Gastrocnemius medialis (tissue), 4 donors: ENCODE data around the gene SLC34A3. TPM values are rescaled to one million over a fixed set of nuclear protein-coding genes. Genes with fewer than 3 reads are reported as not detected.

ENCODE experiments used
- ATAC-seq, 2 donors: fragments of 150-250 bp; one replicate each; pipeline ENCODE4 v1.9.1; 2016
- DNase-seq, 2 donors: peaks; one replicate each; pipeline ENCODE4 v3.0.0-alpha.2; 2019
- H3K27ac ChIP-seq, 4 donors: fragments of 200-600 bp; sonication (generic); 1 replicate in 1 of 4; 2 replicates in 3 of 4; pipeline ENCODE4 v1.5.1; 2016 to 2018; ENCODE audit warnings: mild to moderate bottlenecking in 2 of 4, moderate library complexity in 1 of 4
- H3K27me3 ChIP-seq, 3 donors: fragments of 200-600 bp; sonication (generic) in 2 of 3; 1 replicate in 1 of 3; 2 replicates in 2 of 3; pipeline versions ENCODE4 v1.5.1 to v1.6.0; 2016 to 2019; ENCODE audit warnings: mild to moderate bottlenecking in 1 of 3, moderate library complexity in 1 of 3
- H3K36me3 ChIP-seq, 2 donors: fragments of 200-600 bp; sonication (generic) in 1 of 2; one replicate each; pipeline ENCODE4 v1.5.1; 2017 to 2018
- H3K4me1 ChIP-seq, 2 donors: fragments of 200-600 bp; sonication (generic) in 1 of 2; one replicate each; pipeline ENCODE4 v1.5.1; 2016 to 2017; ENCODE audit warnings: mild to moderate bottlenecking in 2 of 2
- H3K4me3 ChIP-seq, 4 donors: fragments of 200-600 bp; sonication (generic) in 3 of 4; 1 replicate in 1 of 4; 2 replicates in 3 of 4; pipeline ENCODE4 v1.5.1; 2016 to 2019; ENCODE audit warnings: mild to moderate bottlenecking in 2 of 4
- H3K9me3 ChIP-seq, 3 donors: fragments of 200-600 bp; sonication (generic) in 2 of 3; 1 replicate in 1 of 3; 2 replicates in 2 of 3; pipeline ENCODE4 v1.5.1; 2016 to 2019
- CTCF ChIP-seq, 5 experiments: fragments of 450-650 bp in 3 of 5; fragments of 200-600 bp in 2 of 5; sonication (generic) in 2 of 5; IDR thresholded peaks in 4 of 5; conservative IDR thresholded peaks in 1 of 5; 1 replicate in 4 of 5; 2 replicates in 1 of 5; pipeline ENCODE4 v1.5.1; 2016 to 2019; ENCODE audit warnings: antibody characterized with exemption in 5 of 5, mild to moderate bottlenecking in 3 of 5, moderate library complexity in 3 of 5
- POLR2A ChIP-seq, 2 donors: fragments of 450-650 bp; IDR thresholded peaks; one replicate each; pipeline ENCODE4 v1.6.1; 2017; ENCODE audit warnings: antibody characterized with exemption in 2 of 2, mild to moderate bottlenecking in 2 of 2, moderate library complexity in 2 of 2
- in situ Hi-C, 4 donors: fragments of 200-750 bp; cut with MboI; loops; one replicate each; pipeline versions ENCODE4 v1.15.0 to v1.8.0; 2017; ENCODE audit warnings: low sequenced_read_pairs in 4 of 4
- intact Hi-C: fragments of 100-400 bp; cut with DNase I; formaldehyde crosslinking; loops from one replicate; pipeline ENCODE4 v1.15.1; 2023; ENCODE audit warnings: low total_unique reads
- total RNA-seq, 4 donors: library from RNA; depleted of rRNA; stranded (reverse); fragments of >200 nt; gene quantifications; one replicate each; pipeline versions ENCODE4 v1.1.0 to v1.2.3, GENCODE V29; 2016

SLC34A3 gene
- total RNA-seq, 4 donors from 2014 or later, result not detected

- intact Hi-C loops (loop anchor here (1.0 kb wide), 2 partner anchors 14 to 32 kb away; partner anchors contain the start of gene TUBB4B), in situ Hi-C loops (no loop called here)
- Histone ChIP-seq H3K27ac (peak within 1 kb of the TSS; percentile 68 to 91 (median 81)), H3K27me3 (no peaks in the 10 kb centered on the region), H3K9me3 (no peaks in the 10 kb centered on the region), H3K4me3 (peak within 1 kb of the TSS; percentile 77 to 99 (median 92)), H3K36me3 (peaks cover 0 to 26% of the 10 kb centered on the region in 2 donors), H3K4me1 (peaks cover 22 to 29% of the 10 kb centered on the region in 2 donors)
- peak; percentile 91 to 94 for ATAC-seq
- peak; percentile 79 to 85 for DNase-seq
- TF ChIP-seq POLR2A (IDR thresholded peaks at IDR 0.05), result peak; percentile 71 to 79
- peak in 3 of 5 experiments; percentile 8 to 36 (median 28) for TF ChIP-seq CTCF (IDR thresholded peaks at IDR 0.05 in 4 of 5, conservative IDR thresholded peaks at IDR 0.05 in 1 of 5)
Observed at GRCh38 chr9:137254624-137255447, 24.1 kb downstream of the SLC34A3 start, which contains the start of gene NELFB. TSS of gene NELFB (plus strand) at chr9:137255327.

GRCh38 chr9:137255448-137256114 lies 24.9 kb downstream of the SLC34A3 start:
- TF ChIP-seq CTCF (IDR thresholded peaks at IDR 0.05 in 4 of 5, conservative IDR thresholded peaks at IDR 0.05 in 1 of 5) (no peak), POLR2A (IDR thresholded peaks at IDR 0.05) (peak in 1 of 2 donors; percentile 2)
- H3K27ac ChIP-seq, result peak overlapping the region; percentile 45 to 89 (median 73)
- H3K9me3 ChIP-seq, result no peaks in the 10 kb centered on the region
- DNase-seq (no peak), ATAC-seq (peak; percentile 50 to 53)
- peaks cover 16 to 24% of the 10 kb centered on the region in 2 donors for H3K4me1 ChIP-seq
- in situ Hi-C loops (no loop called here), intact Hi-C loops (loop anchor here (1.0 kb wide), 2 partner anchors 14 to 32 kb away; partner anchors contain the start of gene TUBB4B)
- H3K4me3 ChIP-seq, result peak overlapping the region; percentile 63 to 97 (median 92)
- no peaks in the 10 kb centered on the region for H3K27me3 ChIP-seq
- H3K36me3 ChIP-seq, result peaks cover 0 to 26% of the 10 kb centered on the region in 2 donors

- peaks cover 16 to 24% of the 10 kb centered on the region in 2 donors for H3K4me1 ChIP-seq
- peaks cover 0 to 26% of the 10 kb centered on the region in 2 donors for H3K36me3 ChIP-seq
- H3K27ac ChIP-seq, result no peak overlapping the region
- ATAC-seq (no peak), DNase-seq (no peak)
- no peaks in the 10 kb centered on the region for H3K27me3 ChIP-seq
- no peaks in the 10 kb centered on the region for H3K9me3 ChIP-seq
- peak overlapping the region; percentile 63 to 97 (median 92) for H3K4me3 ChIP-seq
- in situ Hi-C loops (no loop called here), intact Hi-C loops (no loop called here)
- TF ChIP-seq POLR2A (IDR thresholded peaks at IDR 0.05) (no peak), CTCF (IDR thresholded peaks at IDR 0.05 in 4 of 5, conservative IDR thresholded peaks at IDR 0.05 in 1 of 5) (no peak)
Observed at GRCh38 chr9:137256362-137256761, 25.7 kb downstream of the SLC34A3 start.

- intact Hi-C loops, result no loop called here
Observed at GRCh38 chr9:137256856-137257255, 26.2 kb downstream of the SLC34A3 start.

More at GRCh38 chr9:137256856-137257255, 26.2 kb downstream of the SLC34A3 start:
- Histone ChIP-seq H3K9me3 (no peaks in the 10 kb centered on the region), H3K27me3 (no peaks in the 10 kb centered on the region), H3K4me1 (peaks cover 16 to 24% of the 10 kb centered on the region in 2 donors), H3K27ac (no peak overlapping the region), H3K4me3 (peak overlapping the region in 2 of 4 donors; percentile 63 to 97), H3K36me3 (peaks cover 0 to 26% of the 10 kb centered on the region in 2 donors)
- in situ Hi-C loops, result no loop called here
- DNase-seq (no peak), ATAC-seq (no peak)
- TF ChIP-seq CTCF (IDR thresholded peaks at IDR 0.05 in 4 of 5, conservative IDR thresholded peaks at IDR 0.05 in 1 of 5), result no peak
- TF ChIP-seq POLR2A (IDR thresholded peaks at IDR 0.05), result no peak
